Liver (tissue), 9 donors: ENCODE data around the gene HS3ST4. TPM values are rescaled to one million over a fixed set of nuclear protein-coding genes. Genes with fewer than 3 reads are reported as not detected.

Experiments used
- DNase-seq: peaks from one replicate; pipeline ENCODE4 v3.0.0-alpha.2; 2017; ENCODE audit warnings: low spot score
- H3K27ac ChIP-seq, 2 donors: one replicate each; pipeline ENCODE4 v1.7.0; 2013; ENCODE audit warnings: inconsistent platforms in 2 of 2, low read length in 2 of 2, control low read depth in 1 of 2, low read depth in 1 of 2, mild to moderate bottlenecking in 1 of 2
- H3K27me3 ChIP-seq, 4 donors: one replicate each; pipeline versions ENCODE4 v1.6.1 to v1.7.0; 2013; ENCODE audit warnings: low read length in 3 of 4, inconsistent platforms in 1 of 4, mild to moderate bottlenecking in 1 of 4, moderate library complexity in 1 of 4; ENCODE audit not compliant: control insufficient read depth in 4 of 4, insufficient read depth in 4 of 4
- H3K36me3 ChIP-seq, 4 donors: one replicate each; pipeline versions ENCODE4 v1.6.1 to v1.7.0; 2013; ENCODE audit warnings: low read length in 3 of 4, mild to moderate bottlenecking in 3 of 4, low read depth in 1 of 4, moderate library complexity in 1 of 4; ENCODE audit not compliant: control insufficient read depth in 4 of 4, insufficient read depth in 3 of 4
- H3K4me1 ChIP-seq, 4 donors: one replicate each; pipeline versions ENCODE4 v1.6.1 to v1.7.0; 2013; ENCODE audit warnings: low read length in 3 of 4, mild to moderate bottlenecking in 3 of 4, moderate library complexity in 1 of 4; ENCODE audit not compliant: control insufficient read depth in 4 of 4, insufficient read depth in 4 of 4
- H3K4me3 ChIP-seq, 3 donors: one replicate each; pipeline versions ENCODE4 v1.6.1 to v1.7.0; 2013; ENCODE audit warnings: low read length in 3 of 3, control low read depth in 1 of 3, low read depth in 1 of 3, mild to moderate bottlenecking in 1 of 3
- H3K9ac ChIP-seq, 2 donors: one replicate each; pipeline ENCODE4 v1.7.0; 2013; ENCODE audit warnings: low read length in 2 of 2, mild to moderate bottlenecking in 2 of 2, moderate library complexity in 2 of 2, control low read depth in 1 of 2, low read depth in 1 of 2
- H3K9me3 ChIP-seq, 4 donors: one replicate each; pipeline versions ENCODE4 v1.6.1 to v1.7.0; 2013; ENCODE audit warnings: low read length in 3 of 4; ENCODE audit not compliant: control insufficient read depth in 4 of 4
- CTCF ChIP-seq: fragments of 150-350 bp; IDR thresholded peaks from 2 replicates; pipeline ENCODE4 v1.5.1; 2017; ENCODE audit warnings: improper control_type of control experiment, low read depth, low read length; ENCODE audit not compliant: missing input control
- EGR1 ChIP-seq, 2 donors: IDR thresholded peaks; 2 replicates each; pipeline ENCODE4 v1.6.1; 2016 to 2018; ENCODE audit warnings: antibody characterized with exemption in 2 of 2, low read depth in 2 of 2
- FOXA1 ChIP-seq: IDR thresholded peaks from 2 replicates; pipeline ENCODE4 v1.6.1; 2016; ENCODE audit warnings: antibody characterized with exemption
- FOXA2 ChIP-seq: IDR thresholded peaks from 2 replicates; pipeline ENCODE4 v1.6.1; 2016; ENCODE audit warnings: antibody characterized with exemption
- GABPA ChIP-seq, 2 donors: IDR thresholded peaks in 1 of 2; conservative IDR thresholded peaks in 1 of 2; 2 replicates each; pipeline ENCODE4 v1.6.1; 2016; ENCODE audit warnings: antibody characterized with exemption in 2 of 2, mild to moderate bottlenecking in 1 of 2, moderate library complexity in 1 of 2
- HNF4A ChIP-seq, 2 donors: conservative IDR thresholded peaks; 2 replicates each; pipeline ENCODE4 v1.6.1; 2016; ENCODE audit warnings: antibody characterized with exemption in 2 of 2, mild to moderate bottlenecking in 2 of 2
- HNF4G ChIP-seq: IDR thresholded peaks from 2 replicates; pipeline ENCODE4 v1.6.1; 2016; ENCODE audit warnings: antibody characterized with exemption
- JUND ChIP-seq, 2 donors: IDR thresholded peaks; 2 replicates each; pipeline ENCODE4 v1.6.1; 2016; ENCODE audit warnings: antibody characterized with exemption in 2 of 2
- NR2F2 ChIP-seq: IDR thresholded peaks from 2 replicates; pipeline ENCODE4 v1.6.1; 2016; ENCODE audit warnings: antibody characterized with exemption
- RAD21 ChIP-seq, 2 donors: IDR thresholded peaks; 2 replicates each; pipeline ENCODE4 v1.6.1; 2016; ENCODE audit warnings: antibody characterized with exemption in 2 of 2, mild to moderate bottlenecking in 2 of 2
- REST ChIP-seq: IDR thresholded peaks from 2 replicates; pipeline ENCODE4 v1.6.1; 2016; ENCODE audit warnings: antibody characterized with exemption, mild to moderate bottlenecking
- RXRA ChIP-seq, 2 donors: IDR thresholded peaks; 2 replicates each; pipeline ENCODE4 v1.6.1; 2017 to 2018; ENCODE audit warnings: antibody characterized with exemption in 2 of 2, mild to moderate bottlenecking in 1 of 2
- SP1 ChIP-seq: IDR thresholded peaks from 2 replicates; pipeline ENCODE4 v1.6.1; 2018; ENCODE audit warnings: antibody characterized with exemption, mild to moderate bottlenecking
- TAF1 ChIP-seq: conservative IDR thresholded peaks from 2 replicates; pipeline ENCODE4 v1.6.1; 2016; ENCODE audit warnings: antibody characterized with exemption, mild to moderate bottlenecking
- YY1 ChIP-seq: IDR thresholded peaks from 2 replicates; pipeline ENCODE4 v1.6.1; 2016; ENCODE audit warnings: antibody characterized with exemption, mild to moderate bottlenecking
- WGBS: extraction: QIAGEN DNeasy Blood & Tissue Kit; methylation state at CpG from one replicate; pipeline ENCODE4 v1.1.7; 2013; 5-methylcytosine and 5-hydroxymethylcytosine counted together
- polyA plus RNA-seq, 2 donors: library from polyadenylated mRNA; stranded (reverse) in 1 of 2; unstranded in 1 of 2; fragments of 200-250 nt in 1 of 2; fragments of >200 nt in 1 of 2; fragmentation: Nextera tagmentation in 1 of 2; extraction: Ambion mirVana in 1 of 2; gene quantifications; one replicate each; pipeline versions ENCODE4 v1.2.1 to v1.2.3, GENCODE V29; 2013 to 2015
- total RNA-seq, 2 donors: library from RNA; depleted of rRNA; stranded (reverse); fragments of >200 nt; gene quantifications; one replicate each; pipeline ENCODE4 v1.2.3, GENCODE V29; 2014
- TF ChIP-seq, protein P1 (sequence below): IDR thresholded peaks from 2 replicates; pipeline ENCODE4 v1.6.1; 2016; ENCODE audit warnings: antibody characterized with exemption
- TF ChIP-seq, protein P2 (sequence below): IDR thresholded peaks from 2 replicates; pipeline ENCODE4 v1.6.1; 2016; ENCODE audit warnings: antibody characterized with exemption
- TF ChIP-seq, protein P3 (sequence below): IDR thresholded peaks from 2 replicates; pipeline ENCODE4 v1.6.1; 2016; ENCODE audit warnings: antibody characterized with exemption
- donor health status: healthy.
- donor health status: healthy.
- donor health status: healthy.
- donor health status: healthy.
- donor health status: healthy.

The HS3ST4 gene
- total and polyA plus RNA-seq, 4 donors: not detected

DNA sequence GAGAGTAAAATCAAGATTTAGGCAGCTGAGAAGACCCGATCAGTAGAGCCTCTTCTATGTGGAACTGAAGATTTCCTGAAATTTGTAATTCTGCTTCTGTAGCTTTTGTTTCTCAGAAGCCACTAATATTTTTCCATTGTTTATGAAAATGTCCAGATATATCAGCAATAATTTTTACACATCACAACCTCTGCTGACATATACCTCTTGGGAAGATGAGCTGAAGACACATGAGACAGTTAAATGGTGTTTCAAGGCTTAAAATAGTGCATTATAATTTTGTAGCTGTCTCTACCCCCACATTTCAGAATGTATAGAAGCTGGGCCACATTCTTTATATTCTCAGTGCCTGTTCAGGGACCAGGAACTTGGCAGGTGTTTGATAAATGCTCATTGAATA, 320.6 kb downstream of the HS3ST4 start:
- no peak overlapping the region for H3K4me3 ChIP-seq
- no peak overlapping the region for H3K27ac ChIP-seq
- H3K27me3 ChIP-seq: peaks cover 0 to 5% (median 1%) of the 10 kb centered on the region in 4 donors
- H3K36me3 ChIP-seq: no peaks in the 10 kb centered on the region
- no peak for DNase-seq
- TF ChIP-seq RAD21 (IDR thresholded peaks at IDR 0.05) (no peak), GABPA (IDR thresholded peaks at IDR 0.05 in 1 of 2, conservative IDR thresholded peaks at IDR 0.05 in 1 of 2) (no peak)
- 80% methylated on average over 1 of the region's 1 CpG for WGBS
- H3K4me1 ChIP-seq: no peaks in the 10 kb centered on the region
- H3K9ac ChIP-seq: no peak overlapping the region
- peaks cover 4 to 11% (median 6%) of the 10 kb centered on the region in 4 donors for H3K9me3 ChIP-seq

DNA sequence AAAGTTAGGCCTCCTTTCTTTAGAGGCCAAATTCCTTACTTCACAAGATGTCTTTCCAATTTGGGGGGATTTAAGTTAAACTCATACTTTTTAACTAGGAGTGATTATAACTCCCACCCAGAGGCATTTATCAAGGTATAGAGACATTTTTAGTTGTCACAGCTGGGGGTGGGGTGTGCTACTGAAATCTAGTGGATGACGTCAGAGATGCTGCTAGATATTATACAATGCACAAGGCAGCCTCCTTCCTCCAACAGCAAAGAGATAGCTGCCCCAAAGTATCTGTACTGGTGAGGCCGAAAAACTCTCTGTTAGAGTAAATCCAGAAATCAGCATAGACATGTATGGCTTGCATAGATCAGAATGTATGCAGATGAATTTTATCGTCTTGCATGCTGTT, 324.0 kb downstream of the HS3ST4 start:
- Histone ChIP-seq H3K36me3 (no peaks in the 10 kb centered on the region), H3K4me1 (no peaks in the 10 kb centered on the region)
- WGBS: 79% methylated on average over 3 of the region's 3 CpGs

More for the DNA sequence above, 324.0 kb downstream of the HS3ST4 start:
- Histone ChIP-seq H3K27me3 (peaks cover 0 to 10% (median 1%) of the 10 kb centered on the region in 4 donors), H3K27ac (no peak overlapping the region), H3K9me3 (peaks cover 0 to 7% (median 6%) of the 10 kb centered on the region in 4 donors), H3K4me3 (no peak overlapping the region), H3K9ac (no peak overlapping the region)
- DNase-seq: no peak
- TF ChIP-seq JUND (IDR thresholded peaks at IDR 0.05) (no peak), SP1 (no peak), RXRA (IDR thresholded peaks at IDR 0.05) (no peak), HNF4G (no peak), TAF1 (no peak), HNF4A (conservative IDR thresholded peaks at IDR 0.05) (no peak), FOXA2 (no peak), NR2F2 (no peak), GABPA (IDR thresholded peaks at IDR 0.05 in 1 of 2, conservative IDR thresholded peaks at IDR 0.05 in 1 of 2) (no peak), CTCF (no peak), YY1 (no peak), EGR1 (IDR thresholded peaks at IDR 0.05; ENCODE audit: low read depth in 2 of 2) (no peak), REST (no peak), FOXA1 (no peak)
- TF ChIP-seq, protein P1, sequence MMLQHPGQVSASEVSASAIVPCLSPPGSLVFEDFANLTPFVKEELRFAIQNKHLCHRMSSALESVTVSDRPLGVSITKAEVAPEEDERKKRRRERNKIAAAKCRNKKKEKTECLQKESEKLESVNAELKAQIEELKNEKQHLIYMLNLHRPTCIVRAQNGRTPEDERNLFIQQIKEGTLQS: no peak
- TF ChIP-seq, protein P2, sequence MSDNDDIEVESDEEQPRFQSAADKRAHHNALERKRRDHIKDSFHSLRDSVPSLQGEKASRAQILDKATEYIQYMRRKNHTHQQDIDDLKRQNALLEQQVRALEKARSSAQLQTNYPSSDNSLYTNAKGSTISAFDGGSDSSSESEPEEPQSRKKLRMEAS: no peak
- TF ChIP-seq, protein P3, sequence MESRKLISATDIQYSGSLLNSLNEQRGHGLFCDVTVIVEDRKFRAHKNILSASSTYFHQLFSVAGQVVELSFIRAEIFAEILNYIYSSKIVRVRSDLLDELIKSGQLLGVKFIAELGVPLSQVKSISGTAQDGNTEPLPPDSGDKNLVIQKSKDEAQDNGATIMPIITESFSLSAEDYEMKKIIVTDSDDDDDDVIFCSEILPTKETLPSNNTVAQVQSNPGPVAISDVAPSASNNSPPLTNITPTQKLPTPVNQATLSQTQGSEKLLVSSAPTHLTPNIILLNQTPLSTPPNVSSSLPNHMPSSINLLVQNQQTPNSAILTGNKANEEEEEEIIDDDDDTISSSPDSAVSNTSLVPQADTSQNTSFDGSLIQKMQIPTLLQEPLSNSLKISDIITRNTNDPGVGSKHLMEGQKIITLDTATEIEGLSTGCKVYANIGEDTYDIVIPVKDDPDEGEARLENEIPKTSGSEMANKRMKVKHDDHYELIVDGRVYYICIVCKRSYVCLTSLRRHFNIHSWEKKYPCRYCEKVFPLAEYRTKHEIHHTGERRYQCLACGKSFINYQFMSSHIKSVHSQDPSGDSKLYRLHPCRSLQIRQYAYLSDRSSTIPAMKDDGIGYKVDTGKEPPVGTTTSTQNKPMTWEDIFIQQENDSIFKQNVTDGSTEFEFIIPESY: no peak
